IPS-20b (cell line): ENCODE data around the gene ENC1.

Experiments used
- H3K27ac ChIP-seq: one replicate; pipeline ENCODE4 v1.5.1; 2013; ENCODE audit warnings: low read length
- H3K27me3 ChIP-seq: 2 replicates; pipeline ENCODE4 v1.6.1; 2013; ENCODE audit warnings: mild to moderate bottlenecking, low read length, inconsistent platforms; ENCODE audit not compliant: insufficient read depth
- H3K36me3 ChIP-seq: 2 replicates; pipeline ENCODE4 v1.6.1; 2013; ENCODE audit warnings: low read depth, mild to moderate bottlenecking, inconsistent platforms, low read length, moderate library complexity; ENCODE audit not compliant: insufficient read depth
- H3K4me1 ChIP-seq: 2 replicates; pipeline ENCODE4 v1.6.1; 2013; ENCODE audit warnings: mild to moderate bottlenecking, control low read depth, inconsistent platforms, low read length, moderate library complexity; ENCODE audit not compliant: insufficient read depth
- H3K4me3 ChIP-seq: 2 replicates; pipeline ENCODE4 v1.5.1; 2013; ENCODE audit warnings: mild to moderate bottlenecking, low read length, inconsistent platforms
- H3K9ac ChIP-seq: 2 replicates; pipeline ENCODE4 v1.6.1; 2013; ENCODE audit warnings: low read depth, mild to moderate bottlenecking, inconsistent platforms, low read length, moderate library complexity
- H3K9me3 ChIP-seq: 2 replicates; pipeline ENCODE4 v1.6.1; 2013; ENCODE audit warnings: mild to moderate bottlenecking, low read depth, low read length, inconsistent platforms; ENCODE audit not compliant: insufficient read depth

Gene ENC1

GRCh38 chr5:74653991-74654390 is 13.5 kb upstream of the ENC1 start:
- H3K9me3 ChIP-seq: peaks cover 9% of the 10 kb centered on the region; the same call in 1 of the 2 replicates
- H3K9ac ChIP-seq: no peak overlapping the region
- H3K4me1 ChIP-seq: no peaks in the 10 kb centered on the region
- no peaks in the 10 kb centered on the region for H3K27me3 ChIP-seq
- H3K4me3 ChIP-seq: no peak overlapping the region
- no peaks in the 10 kb centered on the region for H3K36me3 ChIP-seq
- no peak overlapping the region for H3K27ac ChIP-seq

GRCh38 chr5:74652576-74652975 is 12.0 kb upstream of the ENC1 start:
- Histone ChIP-seq H3K27me3 (no peaks in the 10 kb centered on the region), H3K4me1 (no peaks in the 10 kb centered on the region), H3K4me3 (no peak overlapping the region), H3K9ac (no peak overlapping the region), H3K9me3 (no peaks in the 10 kb centered on the region), H3K27ac (no peak overlapping the region), H3K36me3 (no peaks in the 10 kb centered on the region)

GRCh38 chr5:74651710-74652109 is 11.2 kb upstream of the ENC1 start:
- H3K9ac ChIP-seq: no peak overlapping the region
- no peak overlapping the region for H3K4me3 ChIP-seq
- no peak overlapping the region for H3K27ac ChIP-seq
- no peaks in the 10 kb centered on the region for H3K27me3 ChIP-seq
- H3K4me1 ChIP-seq: 0 out of 2 replicates have a peak, but pooled peaks cover 3% of the 10 kb centered on the region
- no peaks in the 10 kb centered on the region for H3K36me3 ChIP-seq
- no peaks in the 10 kb centered on the region for H3K9me3 ChIP-seq

- Histone ChIP-seq H3K4me1 (0 out of 2 replicates have a peak, but pooled peaks cover 3% of the 10 kb centered on the region), H3K9me3 (no peaks in the 10 kb centered on the region), H3K4me3 (no peak overlapping the region), H3K27me3 (no peaks in the 10 kb centered on the region), H3K36me3 (no peaks in the 10 kb centered on the region), H3K27ac (no peak overlapping the region), H3K9ac (no peak overlapping the region)
Measured at GRCh38 chr5:74649421-74649973, 9.0 kb upstream of the ENC1 start.

- Histone ChIP-seq H3K9me3 (no peaks in the 10 kb centered on the region), H3K27me3 (no peaks in the 10 kb centered on the region), H3K36me3 (no peaks in the 10 kb centered on the region), H3K27ac (no peak overlapping the region), H3K9ac (no peak overlapping the region), H3K4me1 (0 out of 2 replicates have a peak, but pooled peaks cover 3% of the 10 kb centered on the region), H3K4me3 (no peak overlapping the region)
Measured at GRCh38 chr5:74648835-74649293, 8.3 kb upstream of the ENC1 start.

- Histone ChIP-seq H3K27me3 (peaks cover 17% of the 10 kb centered on the region), H3K4me1 (peaks cover 3% of the 10 kb centered on the region; the same call in 1 of the 2 replicates), H3K4me3 (no peak overlapping the region), H3K9me3 (no peaks in the 10 kb centered on the region), H3K36me3 (no peaks in the 10 kb centered on the region), H3K27ac (no peak overlapping the region), H3K9ac (no peak overlapping the region)
Measured at GRCh38 chr5:74647096-74647495, 6.6 kb upstream of the ENC1 start.

GRCh38 chr5:74643111-74643562 is 2.6 kb upstream of the ENC1 start:
- Histone ChIP-seq H3K9ac (no peak overlapping the region), H3K9me3 (no peaks in the 10 kb centered on the region), H3K27me3 (peaks cover 41% of the 10 kb centered on the region), H3K27ac (no peak overlapping the region), H3K4me1 (peaks cover 9% of the 10 kb centered on the region; the same call in 1 of the 2 replicates), H3K36me3 (no peaks in the 10 kb centered on the region), H3K4me3 (no peak overlapping the region)

- H3K4me3 ChIP-seq: peak overlapping the region; percentile 89; the same call in 1 of the 2 replicates
- H3K27me3 ChIP-seq: peaks cover 41% of the 10 kb centered on the region
- H3K36me3 ChIP-seq: no peaks in the 10 kb centered on the region
- peaks cover 11% of the 10 kb centered on the region; the same call in 1 of the 2 replicates for H3K4me1 ChIP-seq
- no peak overlapping the region for H3K9ac ChIP-seq
- H3K27ac ChIP-seq: no peak overlapping the region
- H3K9me3 ChIP-seq: no peaks in the 10 kb centered on the region
Measured at GRCh38 chr5:74642543-74642863, 2.0 kb upstream of the ENC1 start.

- H3K27ac ChIP-seq: no peak overlapping the region
- peak overlapping the region; percentile 89 for H3K4me3 ChIP-seq
- H3K9me3 ChIP-seq: no peaks in the 10 kb centered on the region
- H3K27me3 ChIP-seq: peaks cover 41% of the 10 kb centered on the region
- H3K36me3 ChIP-seq: no peaks in the 10 kb centered on the region
- H3K9ac ChIP-seq: peak overlapping the region; percentile 81; the same call in 1 of the 2 replicates
- H3K4me1 ChIP-seq: peaks cover 8% of the 10 kb centered on the region; the same call in 1 of the 2 replicates
Measured at GRCh38 chr5:74641735-74642542, 1.4 kb upstream of the ENC1 start.

- H3K27me3 ChIP-seq: peaks cover 41% of the 10 kb centered on the region
- no peak overlapping the region for H3K27ac ChIP-seq
- peak overlapping the region; percentile 89 for H3K4me3 ChIP-seq
- peak overlapping the region; percentile 81; the same call in 1 of the 2 replicates for H3K9ac ChIP-seq
- no peaks in the 10 kb centered on the region for H3K9me3 ChIP-seq
- H3K4me1 ChIP-seq: peaks cover 8% of the 10 kb centered on the region; the same call in 1 of the 2 replicates
- H3K36me3 ChIP-seq: no peaks in the 10 kb centered on the region; the same call in 1 of the 2 replicates
Measured at GRCh38 chr5:74640954-74641734, 616 bp upstream of the ENC1 start.

- H3K27ac ChIP-seq: no peak overlapping the region
- peaks cover 8% of the 10 kb centered on the region; the same call in 1 of the 2 replicates for H3K4me1 ChIP-seq
- peak overlapping the region; percentile 81 for H3K9ac ChIP-seq
- peaks cover 12% of the 10 kb centered on the region for H3K36me3 ChIP-seq
- peak overlapping the region; percentile 89 for H3K4me3 ChIP-seq
- H3K9me3 ChIP-seq: no peaks in the 10 kb centered on the region
- peaks cover 41% of the 10 kb centered on the region for H3K27me3 ChIP-seq
Measured at GRCh38 chr5:74639807-74640449, 600 bp downstream of the ENC1 start.
